HG03439 (cell line): ENCODE measurements around the gene STAG1.
"Not testable (repeated sequence)": the region's sequence is repeated elsewhere in the genome, so short reads cannot be mapped to it uniquely, and the experiment has no call there.

Experiments
- ATAC-seq: cut with Tn5 transposase; IDR thresholded peaks from one replicate; pipeline ENCODE4 v1.9.1; 2021; ENCODE audit warnings: mild to moderate bottlenecking, moderate library complexity; ENCODE audit not compliant: unreplicated experiment

The STAG1 gene

GRCh38 chr3:136343873-136344555 lies 408.2 kb downstream of the STAG1 start:
- ATAC-seq = no peak

GRCh38 chr3:136343446-136343845 lies 408.7 kb downstream of the STAG1 start:
- no peak for ATAC-seq

- ATAC-seq = no peak
These were observed 415.7 kb downstream of the STAG1 start for GRCh38 chr3:136336329-136337100.

DNA sequence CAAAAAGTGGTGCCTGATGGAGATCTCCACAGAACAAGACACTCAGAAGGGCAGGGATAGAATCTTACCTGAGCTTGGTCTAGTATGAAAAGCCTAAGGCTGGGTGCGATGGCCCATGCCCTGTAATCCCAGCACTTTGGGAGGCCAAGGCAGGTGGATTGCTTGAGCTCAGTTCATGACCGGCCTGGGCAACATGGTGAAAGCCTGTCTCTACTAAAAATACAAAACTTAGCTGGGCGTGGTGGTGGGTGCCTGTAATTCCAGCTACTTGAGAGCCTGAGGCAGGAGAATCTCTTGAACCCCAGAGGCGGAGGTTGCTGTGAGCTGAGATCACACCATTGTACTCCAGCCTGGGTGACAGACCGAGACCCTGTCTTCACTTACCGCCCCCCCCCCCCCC lies 417.5 kb downstream of the STAG1 start:
- ATAC-seq = not testable (repeated sequence)

DNA sequence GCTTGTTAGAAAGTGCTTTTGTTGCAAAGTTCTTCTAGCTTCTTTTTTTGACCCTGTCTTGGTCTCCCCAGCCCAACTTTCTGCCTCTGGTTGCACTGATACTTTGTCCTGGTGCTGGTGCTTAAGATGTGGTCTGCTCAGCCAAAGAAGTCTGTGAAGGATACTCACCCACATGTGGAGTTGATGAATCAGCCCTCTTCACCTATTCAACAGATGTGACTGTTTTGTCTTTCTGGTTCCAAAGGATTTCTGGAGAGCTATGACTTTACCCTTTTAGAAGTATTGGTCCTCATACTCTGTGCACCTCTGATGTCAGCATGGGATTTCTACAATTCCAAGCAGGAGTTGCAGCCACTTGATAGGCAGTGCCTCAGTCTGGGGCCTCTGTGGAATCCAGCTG lies 418.0 kb downstream of the STAG1 start:
- no peak for ATAC-seq

GRCh38 chr3:136332776-136333175 lies 419.4 kb downstream of the STAG1 start:
- no peak for ATAC-seq

- ATAC-seq = no peak
These were observed 419.9 kb downstream of the STAG1 start for GRCh38 chr3:136332302-136332701.

DNA sequence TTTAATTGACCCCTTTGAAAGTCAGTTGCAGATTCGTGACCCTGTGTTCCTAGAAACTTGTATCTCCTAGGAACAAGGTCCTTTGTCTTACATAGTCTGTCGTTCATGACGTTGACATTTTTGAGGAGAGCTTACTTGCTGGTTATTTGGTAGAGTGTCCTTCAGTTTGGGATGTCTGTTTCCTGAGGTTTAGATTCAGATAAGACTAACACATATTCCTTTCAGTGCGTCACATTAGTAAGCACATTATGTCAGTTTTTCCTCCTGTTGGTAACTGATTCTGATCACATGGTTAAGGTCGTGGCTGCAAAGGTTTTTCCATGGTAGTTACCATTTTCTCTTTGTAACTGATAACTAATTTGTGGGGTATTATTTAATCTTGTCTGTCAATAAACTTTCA lies 421.3 kb downstream of the STAG1 start:
- no peak for ATAC-seq

- ATAC-seq = no peak
These were observed 422.6 kb downstream of the STAG1 start for GRCh38 chr3:136329593-136329992.

DNA sequence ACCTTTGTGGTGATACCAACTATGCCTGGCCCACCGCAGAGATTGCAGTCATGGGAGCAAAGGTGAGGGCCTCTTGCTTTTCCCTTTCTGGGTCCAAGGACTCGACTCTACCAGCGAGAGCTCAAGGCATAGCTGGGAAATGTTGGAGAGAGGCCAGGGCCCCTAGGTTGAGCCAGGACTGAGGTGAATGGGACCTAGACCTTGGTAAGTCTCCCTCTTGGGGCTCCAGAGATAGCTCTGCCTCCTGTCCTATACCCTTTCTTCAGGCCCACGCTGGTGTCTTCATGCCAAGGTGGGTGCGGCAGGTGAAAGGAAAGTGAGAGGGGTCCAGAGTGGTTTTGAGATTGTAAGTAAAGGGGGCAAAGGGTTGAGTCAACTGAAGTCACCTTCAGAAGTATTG lies 424.5 kb downstream of the STAG1 start:
- ATAC-seq = no peak

- ATAC-seq = no peak
These were observed 425.9 kb downstream of the STAG1 start for GRCh38 chr3:136326316-136326715.

- no peak for ATAC-seq
These were observed 440.2 kb downstream of the STAG1 start for GRCh38 chr3:136311968-136312367.

DNA sequence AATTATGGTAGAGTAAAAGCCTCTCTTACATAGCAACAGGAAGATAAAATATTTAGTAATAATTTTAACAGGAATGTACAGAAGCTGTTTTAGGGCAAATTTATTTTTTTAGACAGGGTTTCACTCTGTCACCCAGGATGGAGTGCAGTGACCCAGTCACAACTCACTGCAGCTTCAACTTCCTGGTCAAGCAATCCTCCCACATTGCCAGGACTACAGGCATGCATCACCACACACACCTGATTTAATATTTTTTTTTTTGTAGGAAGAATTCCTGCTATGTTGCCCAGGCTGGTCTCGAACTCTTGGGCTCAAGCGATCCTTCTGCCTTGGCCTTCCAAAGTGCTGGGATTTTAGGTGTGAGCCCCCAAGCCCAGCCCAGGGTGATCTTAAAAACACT lies 440.9 kb downstream of the STAG1 start:
- ATAC-seq = no peak

DNA sequence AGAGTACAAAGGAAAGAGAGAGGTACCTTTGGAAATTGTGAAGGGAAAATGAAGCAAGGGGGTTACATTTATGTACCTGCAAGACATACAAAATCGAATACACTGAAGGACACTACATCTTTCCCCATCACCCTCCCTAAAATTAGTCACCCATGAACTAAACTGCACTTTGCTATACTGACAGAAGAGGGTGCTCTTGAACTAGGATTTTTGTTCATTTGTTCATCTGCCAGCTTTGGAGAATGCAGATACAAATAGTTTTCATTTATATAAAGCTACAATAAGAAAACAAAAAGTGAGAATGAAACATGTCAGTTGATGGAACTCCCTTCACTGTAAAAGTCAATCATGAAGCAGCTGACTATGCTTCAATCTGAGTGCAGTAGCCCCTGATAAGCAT lies 446.3 kb downstream of the STAG1 start:
- ATAC-seq = no peak

DNA sequence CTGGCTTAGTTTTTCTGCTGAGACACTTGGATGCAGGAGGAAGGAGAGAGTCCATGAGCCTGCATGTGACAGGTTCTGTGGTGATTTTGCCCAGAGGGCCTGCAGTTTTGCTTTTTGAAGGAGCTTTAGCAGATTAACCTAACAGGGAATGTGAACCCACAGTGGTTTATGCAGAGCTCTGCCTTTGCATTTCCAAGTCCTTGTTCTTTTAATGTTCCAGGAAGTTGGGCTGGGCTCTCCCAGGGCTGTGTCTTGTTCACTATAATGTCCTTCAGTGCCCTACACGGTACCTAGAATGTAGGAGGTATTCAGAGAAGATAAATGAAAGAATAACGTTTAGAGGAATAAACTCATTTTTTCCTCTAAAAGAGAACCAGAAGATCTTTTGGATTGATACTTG lies 451.7 kb downstream of the STAG1 start:
- ATAC-seq = no peak

DNA sequence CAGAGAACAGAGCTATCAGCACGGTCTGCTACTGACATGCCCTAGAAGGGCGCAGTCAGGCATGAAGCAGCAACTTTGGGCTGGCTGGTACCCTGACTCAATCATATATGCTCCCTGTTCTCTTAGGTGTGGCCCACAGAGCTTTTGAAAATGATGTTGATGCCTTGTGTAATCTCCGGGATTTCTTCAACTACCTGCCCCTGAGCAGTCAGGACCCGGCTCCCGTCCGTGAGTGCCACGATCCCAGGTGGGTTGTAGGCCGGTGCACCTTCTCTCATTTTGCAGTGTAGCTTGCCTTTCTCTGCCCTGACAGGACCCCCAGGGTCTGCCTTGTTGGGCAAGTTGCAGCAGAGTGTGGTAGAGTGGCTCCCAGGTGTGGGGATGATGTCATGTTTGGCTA lies 454.4 kb downstream of the STAG1 start:
- ATAC-seq = no peak

GRCh38 chr3:136296960-136297359 lies 455.2 kb downstream of the STAG1 start:
- no peak for ATAC-seq

GRCh38 chr3:136294176-136294575 lies 458.0 kb downstream of the STAG1 start:
- ATAC-seq = no peak

GRCh38 chr3:136293279-136293678 lies 458.9 kb downstream of the STAG1 start:
- ATAC-seq = no peak

DNA sequence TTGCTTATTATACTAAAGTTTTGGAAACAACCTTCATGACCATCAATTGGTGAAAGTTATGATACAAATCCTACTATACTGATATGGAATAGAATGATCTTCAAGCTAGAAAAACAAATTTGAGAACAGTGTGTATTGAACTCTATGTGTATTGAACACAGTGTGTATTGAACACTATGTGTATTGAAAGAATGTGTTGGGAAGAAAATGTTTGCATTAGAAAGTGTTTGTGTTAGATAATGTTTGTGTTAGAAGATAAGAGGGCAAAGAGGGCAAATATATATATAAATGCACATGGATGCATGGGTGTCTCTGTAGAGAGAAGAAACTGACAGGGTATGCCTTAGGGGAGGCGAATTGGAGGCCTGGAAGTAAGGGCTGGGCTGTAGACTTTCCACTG lies 459.7 kb downstream of the STAG1 start:
- ATAC-seq = no peak

- no peak for ATAC-seq
These were observed 460.9 kb downstream of the STAG1 start for GRCh38 chr3:136291302-136291701.
